ENCODE results near the gene IMPG2. TPM values are rescaled to one million over a fixed set of nuclear protein-coding genes. Genes with fewer than 3 reads are reported as not detected.
A peak's percentile ranks its signal among the peaks of the same experiment; 100 is the strongest.

The IMPG2 gene
- total RNA-seq, 1 donor from 2014 or later, result 0.29 TPM

DNA sequence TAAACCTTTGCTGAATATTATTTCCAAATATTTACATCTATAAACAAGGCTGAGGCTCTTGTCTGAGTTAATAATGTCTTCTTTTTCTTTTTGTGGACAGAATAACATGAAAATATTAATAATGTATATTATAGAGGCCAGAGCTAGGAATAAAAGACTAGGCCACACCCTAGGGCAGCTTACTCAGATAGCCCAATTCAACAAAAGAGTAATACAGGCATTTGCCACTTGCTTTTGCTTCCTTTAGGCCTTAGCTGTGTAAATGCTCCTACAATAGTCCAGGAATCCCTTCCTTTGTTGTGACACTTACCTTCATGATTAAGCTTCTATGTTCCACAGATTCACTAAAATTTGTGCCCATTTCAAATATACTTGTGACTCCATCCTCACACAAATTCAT lies 16.5 kb downstream of the IMPG2 start:
- DNase-seq (no peak), ATAC-seq (no peak)
- no peak overlapping the region for H3K4me3 ChIP-seq
- TF ChIP-seq, protein P1, sequence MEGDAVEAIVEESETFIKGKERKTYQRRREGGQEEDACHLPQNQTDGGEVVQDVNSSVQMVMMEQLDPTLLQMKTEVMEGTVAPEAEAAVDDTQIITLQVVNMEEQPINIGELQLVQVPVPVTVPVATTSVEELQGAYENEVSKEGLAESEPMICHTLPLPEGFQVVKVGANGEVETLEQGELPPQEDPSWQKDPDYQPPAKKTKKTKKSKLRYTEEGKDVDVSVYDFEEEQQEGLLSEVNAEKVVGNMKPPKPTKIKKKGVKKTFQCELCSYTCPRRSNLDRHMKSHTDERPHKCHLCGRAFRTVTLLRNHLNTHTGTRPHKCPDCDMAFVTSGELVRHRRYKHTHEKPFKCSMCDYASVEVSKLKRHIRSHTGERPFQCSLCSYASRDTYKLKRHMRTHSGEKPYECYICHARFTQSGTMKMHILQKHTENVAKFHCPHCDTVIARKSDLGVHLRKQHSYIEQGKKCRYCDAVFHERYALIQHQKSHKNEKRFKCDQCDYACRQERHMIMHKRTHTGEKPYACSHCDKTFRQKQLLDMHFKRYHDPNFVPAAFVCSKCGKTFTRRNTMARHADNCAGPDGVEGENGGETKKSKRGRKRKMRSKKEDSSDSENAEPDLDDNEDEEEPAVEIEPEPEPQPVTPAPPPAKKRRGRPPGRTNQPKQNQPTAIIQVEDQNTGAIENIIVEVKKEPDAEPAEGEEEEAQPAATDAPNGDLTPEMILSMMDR (IDR thresholded peaks at IDR 0.05), result no peak
- H3K27me3 ChIP-seq, result no peaks in the 10 kb centered on the region
- H3K36me3 ChIP-seq, result no peaks in the 10 kb centered on the region
- no peaks in the 10 kb centered on the region for H3K4me1 ChIP-seq
- intact Hi-C loops (cut with DNase I), result no loop called here
- H3K27ac ChIP-seq, result no peak overlapping the region
- peaks cover 6% of the 10 kb centered on the region for H3K9me3 ChIP-seq

DNA sequence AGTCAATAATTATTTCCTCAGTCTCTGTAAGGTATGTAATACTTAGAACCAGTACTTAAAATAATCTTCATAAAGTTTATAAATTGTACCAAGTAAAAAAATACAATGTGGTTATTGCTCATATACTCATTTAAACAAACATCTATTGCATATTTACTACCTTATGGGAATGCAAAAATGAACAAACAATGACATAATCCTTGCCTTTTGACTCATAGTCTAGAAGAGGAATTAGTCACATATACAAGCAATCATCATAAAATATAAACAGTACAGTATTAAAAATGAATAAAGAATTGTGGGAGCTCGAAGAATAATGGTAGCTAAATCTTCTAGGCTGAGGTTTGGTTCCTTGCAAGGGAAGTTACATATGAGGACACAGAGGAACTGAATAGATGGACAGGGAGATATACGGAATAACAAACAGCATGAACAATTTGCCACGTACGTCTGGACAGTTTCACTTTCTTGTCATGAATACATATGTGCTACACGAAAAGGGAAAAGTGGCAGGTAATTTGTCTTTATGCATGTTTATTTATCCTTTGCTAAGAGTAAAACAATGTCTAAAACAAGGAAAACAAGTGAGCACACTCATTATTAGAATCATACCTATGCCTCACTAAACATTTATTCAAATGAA lies 17.2 kb downstream of the IMPG2 start:
- Histone ChIP-seq H3K36me3 (no peaks in the 10 kb centered on the region), H3K27me3 (no peaks in the 10 kb centered on the region), H3K27ac (no peak overlapping the region), H3K4me1 (no peaks in the 10 kb centered on the region), H3K4me3 (no peak overlapping the region), H3K9me3 (no peaks in the 10 kb centered on the region)
- DNase-seq (no peak), ATAC-seq (no peak)
- TF ChIP-seq, protein P1 (IDR thresholded peaks at IDR 0.05), result no peak
- intact Hi-C loops (cut with DNase I), result no loop called here

DNA sequence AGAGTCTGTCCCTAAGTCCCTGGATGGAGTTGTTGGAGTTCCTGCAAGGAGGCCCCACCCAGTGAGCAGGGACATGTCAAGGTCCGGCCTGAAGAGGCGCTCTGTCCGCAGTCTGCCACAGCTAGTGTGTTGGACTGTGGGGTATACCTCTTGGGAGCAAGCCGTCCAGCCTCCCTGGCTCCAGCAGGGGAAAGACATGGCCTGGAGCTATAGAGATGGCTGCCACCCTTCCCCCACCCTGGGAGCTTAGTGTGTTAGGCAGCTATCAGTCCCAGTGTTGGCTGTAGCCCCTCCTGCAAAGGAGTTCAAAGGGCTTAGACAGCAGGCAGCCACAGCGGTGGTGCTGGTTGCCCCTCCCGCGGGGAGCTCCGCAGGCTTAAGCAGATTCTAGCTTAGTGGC lies 20.3 kb downstream of the IMPG2 start:
- ATAC-seq (no peak), DNase-seq (peak; percentile 52)
- Histone ChIP-seq H3K27me3 (no peaks in the 10 kb centered on the region), H3K4me1 (no peaks in the 10 kb centered on the region), H3K9me3 (no peaks in the 10 kb centered on the region), H3K4me3 (no peak overlapping the region), H3K36me3 (no peaks in the 10 kb centered on the region), H3K27ac (no peak overlapping the region)
- intact Hi-C loops (cut with DNase I), result no loop called here
- TF ChIP-seq, protein P1 (IDR thresholded peaks at IDR 0.05), result no peak

DNA sequence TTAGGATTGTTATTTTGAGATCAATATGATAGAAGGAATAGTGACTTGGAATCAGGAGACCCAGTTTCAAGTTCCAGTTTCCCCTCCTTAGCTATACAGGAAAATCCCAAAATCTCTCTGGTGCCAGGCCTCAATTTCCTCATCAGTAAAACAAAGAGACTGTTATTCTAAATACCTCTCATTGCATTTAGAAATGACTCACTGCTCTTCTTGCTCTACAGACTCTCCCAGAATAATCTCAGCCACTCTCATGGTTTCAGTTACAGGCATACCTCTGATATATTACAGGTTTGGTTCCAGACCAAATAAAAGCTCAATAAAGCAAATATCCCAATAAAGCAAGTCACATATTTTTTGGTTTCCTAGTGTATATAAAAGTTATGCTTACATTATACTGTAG lies 28.3 kb downstream of the IMPG2 start:
- intact Hi-C loops (cut with DNase I), result no loop called here
- TF ChIP-seq, protein P1 (IDR thresholded peaks at IDR 0.05), result no peak
- ATAC-seq (no peak), DNase-seq (no peak)
- Histone ChIP-seq H3K27me3 (no peaks in the 10 kb centered on the region), H3K27ac (no peak overlapping the region), H3K9me3 (no peaks in the 10 kb centered on the region), H3K36me3 (no peaks in the 10 kb centered on the region), H3K4me3 (no peak overlapping the region), H3K4me1 (no peaks in the 10 kb centered on the region)

DNA sequence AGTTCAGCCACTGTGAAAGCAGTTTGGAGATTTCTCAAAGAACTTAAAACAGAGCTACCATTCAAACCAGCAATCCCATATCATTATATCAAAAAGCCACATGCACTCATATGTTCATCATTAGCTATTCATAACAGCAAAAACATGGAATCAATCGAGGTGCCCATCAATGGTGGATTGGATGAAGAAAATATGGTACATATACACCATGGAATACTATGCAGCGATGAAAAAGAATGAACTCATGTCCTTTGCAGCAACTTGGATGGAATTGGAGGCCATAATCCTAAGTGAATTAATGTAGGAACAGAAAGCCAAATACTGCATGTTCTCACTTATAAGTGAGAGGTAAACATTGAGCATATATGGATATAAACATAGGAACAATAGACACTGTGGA lies 32.1 kb downstream of the IMPG2 start:
- H3K27me3 ChIP-seq, result no peaks in the 10 kb centered on the region
- no peaks in the 10 kb centered on the region for H3K9me3 ChIP-seq
- H3K4me3 ChIP-seq, result no peak overlapping the region
- no peaks in the 10 kb centered on the region for H3K36me3 ChIP-seq
- no peak for ATAC-seq
- TF ChIP-seq, protein P1 (IDR thresholded peaks at IDR 0.05), result no peak
- intact Hi-C loops (cut with DNase I), result no loop called here
- H3K4me1 ChIP-seq, result no peaks in the 10 kb centered on the region
- H3K27ac ChIP-seq, result no peak overlapping the region
- no peak for DNase-seq

DNA sequence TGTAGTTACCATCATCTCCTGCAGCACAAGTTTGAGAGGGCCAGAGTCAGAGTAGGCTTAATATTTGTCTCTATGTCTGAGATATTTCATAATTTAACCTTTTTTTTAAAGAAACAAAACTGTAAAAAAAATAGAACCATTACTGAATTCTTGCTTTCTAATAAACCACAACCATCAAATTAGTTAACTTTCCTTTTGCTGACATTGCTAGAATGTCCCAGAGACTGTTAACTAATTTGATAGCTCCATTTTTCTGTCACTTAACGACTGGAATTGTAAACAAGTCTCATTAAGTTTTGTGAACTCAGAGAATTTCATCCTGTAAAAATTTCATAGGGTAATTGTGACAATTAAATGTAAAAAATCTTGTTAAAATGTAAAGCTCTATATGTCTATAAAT lies 35.6 kb downstream of the IMPG2 start:
- Histone ChIP-seq H3K27ac (no peak overlapping the region), H3K9me3 (no peaks in the 10 kb centered on the region), H3K27me3 (no peaks in the 10 kb centered on the region), H3K36me3 (no peaks in the 10 kb centered on the region), H3K4me3 (no peak overlapping the region), H3K4me1 (no peaks in the 10 kb centered on the region)
- DNase-seq (no peak), ATAC-seq (no peak)
- intact Hi-C loops (cut with DNase I), result no loop called here
- TF ChIP-seq, protein P1 (IDR thresholded peaks at IDR 0.05), result no peak
